ENCODE results near the gene RAI1. TPM values are rescaled to one million over a fixed set of nuclear protein-coding genes. Genes with fewer than 3 reads are reported as not detected.

Gene RAI1
- total RNA-seq, 2 experiments from 2014 or later = 17.1 to 49.4 TPM

DNA sequence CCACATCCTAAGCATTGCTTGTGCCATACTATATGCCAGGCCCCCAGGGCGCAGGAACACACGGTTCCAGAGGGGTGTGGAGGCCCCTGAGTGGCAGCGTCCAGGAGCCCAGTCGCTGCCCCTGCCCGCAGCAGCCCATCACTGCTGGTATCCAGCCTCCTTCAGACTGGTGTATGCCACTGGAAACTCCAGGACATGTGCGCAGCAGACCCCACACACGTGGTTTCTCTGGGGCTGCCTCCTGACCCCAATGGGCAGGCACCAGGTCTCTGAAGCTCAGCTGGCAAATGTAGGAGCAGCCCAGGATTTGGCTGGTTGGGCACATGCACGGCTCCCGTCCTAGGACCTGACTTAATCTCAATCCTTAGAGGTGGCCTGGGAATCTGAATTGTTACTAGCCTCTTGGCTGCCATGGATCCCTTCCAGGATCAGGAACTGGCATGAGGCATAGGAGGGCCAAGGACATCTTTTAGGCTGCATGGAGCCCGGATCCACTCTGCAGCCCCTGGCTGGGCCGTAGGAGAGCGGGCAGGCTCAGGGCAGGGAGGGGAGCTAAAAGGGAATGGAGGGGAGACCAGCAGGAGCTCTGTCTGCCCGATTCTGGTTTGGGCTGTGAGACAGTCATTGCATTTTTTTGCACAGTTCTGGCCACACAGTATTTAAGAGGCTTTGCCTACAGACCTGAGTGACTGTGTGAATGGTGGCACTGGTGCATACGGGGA is 62.3 kb downstream of the RAI1 start:
- Histone ChIP-seq H3K4me1 (ENCODE audit: insufficient read depth, low read length, poor library complexity, severe bottlenecking) (peaks cover 16% of the 10 kb centered on the region), H3K9me3 (ENCODE audit: low read length) (no peaks in the 10 kb centered on the region), H3K79me2 (ENCODE audit: insufficient read depth, low read depth, low read length) (no peaks in the 10 kb centered on the region), H3K9me2 (ENCODE audit: insufficient read depth, low read length) (no peaks in the 10 kb centered on the region), H4K20me1 (ENCODE audit: insufficient read depth, low read length) (no peaks in the 10 kb centered on the region), H2AFZ (ENCODE audit: low read length) (no peak overlapping the region), H3K36me3 (ENCODE audit: insufficient read depth, low read length) (no peaks in the 10 kb centered on the region; the same call in 1 of the 2 replicates), H3K27ac (ENCODE audit: low read depth, low read length, poor library complexity, severe bottlenecking) (no peak overlapping the region), H3K4me2 (ENCODE audit: low read length) (no peak overlapping the region), H3K4me3 (ENCODE audit: low read depth, low read length, poor library complexity, severe bottlenecking) (no peak overlapping the region)
- intact Hi-C loops (cut with micrococcal nuclease; ENCODE audit: unreplicated experiment) = no loop called here
- ChIA-PET POLR2A (no interaction called here), CTCF (ENCODE audit: unreplicated experiment) (no interaction called here)
- no peak for DNase-seq (ENCODE audit: low spot score)
- TF ChIP-seq, protein P1, sequence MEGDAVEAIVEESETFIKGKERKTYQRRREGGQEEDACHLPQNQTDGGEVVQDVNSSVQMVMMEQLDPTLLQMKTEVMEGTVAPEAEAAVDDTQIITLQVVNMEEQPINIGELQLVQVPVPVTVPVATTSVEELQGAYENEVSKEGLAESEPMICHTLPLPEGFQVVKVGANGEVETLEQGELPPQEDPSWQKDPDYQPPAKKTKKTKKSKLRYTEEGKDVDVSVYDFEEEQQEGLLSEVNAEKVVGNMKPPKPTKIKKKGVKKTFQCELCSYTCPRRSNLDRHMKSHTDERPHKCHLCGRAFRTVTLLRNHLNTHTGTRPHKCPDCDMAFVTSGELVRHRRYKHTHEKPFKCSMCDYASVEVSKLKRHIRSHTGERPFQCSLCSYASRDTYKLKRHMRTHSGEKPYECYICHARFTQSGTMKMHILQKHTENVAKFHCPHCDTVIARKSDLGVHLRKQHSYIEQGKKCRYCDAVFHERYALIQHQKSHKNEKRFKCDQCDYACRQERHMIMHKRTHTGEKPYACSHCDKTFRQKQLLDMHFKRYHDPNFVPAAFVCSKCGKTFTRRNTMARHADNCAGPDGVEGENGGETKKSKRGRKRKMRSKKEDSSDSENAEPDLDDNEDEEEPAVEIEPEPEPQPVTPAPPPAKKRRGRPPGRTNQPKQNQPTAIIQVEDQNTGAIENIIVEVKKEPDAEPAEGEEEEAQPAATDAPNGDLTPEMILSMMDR (conservative IDR thresholded peaks at IDR 0.05; ENCODE audit: low read length) = no peak
- TF ChIP-seq EZH2phosphoT487 (IDR thresholded peaks at IDR 0.05; ENCODE audit: borderline replicate concordance, low read depth, low read length) = no peak
- no TSS peak for BruUV-seq (replicated peaks)

DNA sequence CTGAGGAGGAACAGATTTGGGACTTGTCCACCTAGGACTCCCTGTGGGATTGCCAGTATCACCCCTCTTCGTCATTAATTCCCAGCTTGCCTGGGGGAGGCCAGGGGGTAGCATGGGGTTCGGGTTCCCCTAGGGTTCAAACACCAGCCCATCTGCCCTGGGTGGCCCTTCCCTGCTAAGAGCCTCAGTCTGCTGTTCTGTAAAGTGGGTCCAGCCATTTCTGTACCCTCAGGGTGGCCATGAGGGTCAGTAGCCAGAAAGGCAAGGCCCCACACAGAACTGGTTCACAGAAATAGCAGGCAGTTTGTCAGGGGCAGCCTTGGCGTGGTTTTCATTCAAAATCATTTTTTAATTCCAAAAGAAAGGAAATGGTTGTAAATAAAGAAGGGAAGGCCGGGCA is 62.9 kb downstream of the RAI1 start:
- intact Hi-C loops (cut with micrococcal nuclease; ENCODE audit: unreplicated experiment) = no loop called here
- H3K9me3 ChIP-seq (ENCODE audit: low read length) = no peaks in the 10 kb centered on the region
- H3K79me2 ChIP-seq (ENCODE audit: insufficient read depth, low read depth, low read length) = no peaks in the 10 kb centered on the region

More for the DNA sequence above, 62.9 kb downstream of the RAI1 start:
- ChIA-PET POLR2A (no interaction called here), CTCF (ENCODE audit: unreplicated experiment) (no interaction called here)
- no peak for TF ChIP-seq EZH2phosphoT487 (IDR thresholded peaks at IDR 0.05; ENCODE audit: borderline replicate concordance, low read depth, low read length)
- TF ChIP-seq, protein P1 (conservative IDR thresholded peaks at IDR 0.05; ENCODE audit: low read length) = no peak
- Histone ChIP-seq H4K20me1 (ENCODE audit: insufficient read depth, low read length) (no peaks in the 10 kb centered on the region), H3K9me2 (ENCODE audit: insufficient read depth, low read length) (no peaks in the 10 kb centered on the region), H3K4me1 (ENCODE audit: insufficient read depth, low read length, poor library complexity, severe bottlenecking) (peaks cover 22% of the 10 kb centered on the region), H3K27ac (ENCODE audit: low read depth, low read length, poor library complexity, severe bottlenecking) (no peak overlapping the region), H3K36me3 (ENCODE audit: insufficient read depth, low read length) (no peaks in the 10 kb centered on the region; the same call in 1 of the 2 replicates), H3K4me3 (ENCODE audit: low read depth, low read length, poor library complexity, severe bottlenecking) (no peak overlapping the region), H2AFZ (ENCODE audit: low read length) (no peak overlapping the region), H3K4me2 (ENCODE audit: low read length) (no peak overlapping the region)
- no TSS peak for BruUV-seq (replicated peaks)
- DNase-seq (ENCODE audit: low spot score) = no peak

All from OCI-LY7 (cell line).